SKM-1 treated with dmso at 0.1 percent for 144 hours (cell line): ENCODE results near the gene PLSCR2.
"Not testable (repeated sequence)": the region's sequence is repeated elsewhere in the genome, so short reads cannot be mapped to it uniquely, and the experiment has no call there.

Source experiments
- DNase-seq: peaks from one replicate; lab custom pipeline; 2025; ENCODE audit not compliant: unreplicated experiment; lab: John Stamatoyannopoulos, UW

Gene PLSCR2

DNA sequence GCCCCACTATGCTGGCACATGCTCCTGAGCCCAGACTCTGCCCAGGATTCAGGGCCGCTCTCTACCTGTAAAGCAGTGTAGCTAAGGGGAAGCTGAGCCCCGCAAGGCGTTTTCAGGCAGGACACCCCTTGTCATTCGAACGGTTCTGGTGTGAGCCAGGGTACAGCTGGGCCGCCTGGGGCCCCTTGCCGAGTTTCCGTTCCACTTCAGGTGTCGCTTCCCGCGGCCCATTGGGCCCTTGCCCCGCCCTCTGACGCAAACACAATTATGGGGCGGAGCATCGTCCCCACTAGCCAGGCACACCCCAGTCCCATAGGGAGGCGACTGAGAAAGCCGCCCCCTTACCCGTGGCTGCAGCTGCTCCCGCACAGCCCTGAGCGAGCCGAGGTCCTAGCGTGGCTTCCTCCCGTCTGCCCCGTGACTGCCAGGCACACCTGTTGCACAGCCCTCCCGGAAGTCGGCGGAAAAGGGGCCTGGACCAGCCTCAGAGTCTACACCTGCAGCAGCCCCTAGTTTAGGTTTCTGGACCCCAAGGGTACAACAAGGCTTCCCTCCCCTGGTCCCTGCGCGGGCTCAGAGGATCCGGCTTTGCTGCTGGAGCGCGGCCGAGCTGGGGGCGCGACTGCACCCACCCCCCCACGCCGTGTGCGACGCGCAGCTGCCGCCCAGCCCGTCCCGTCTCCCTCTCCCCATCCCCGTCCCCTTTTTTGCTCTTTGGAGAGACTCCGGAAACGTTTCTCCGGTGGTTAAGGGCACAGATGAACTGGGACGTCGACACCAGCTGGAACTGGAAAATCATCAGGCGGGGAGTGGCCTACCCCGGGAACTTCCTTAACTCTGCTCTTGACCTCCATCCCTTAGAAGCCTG, at the start of gene PLSCR2:
TSS of gene PLSCR2 (minus strand) at position 412 of the 868 bp plus-strand sequence. CDS start 9,657 bp downstream, outside the sequence.
- no peak for DNase-seq

DNA sequence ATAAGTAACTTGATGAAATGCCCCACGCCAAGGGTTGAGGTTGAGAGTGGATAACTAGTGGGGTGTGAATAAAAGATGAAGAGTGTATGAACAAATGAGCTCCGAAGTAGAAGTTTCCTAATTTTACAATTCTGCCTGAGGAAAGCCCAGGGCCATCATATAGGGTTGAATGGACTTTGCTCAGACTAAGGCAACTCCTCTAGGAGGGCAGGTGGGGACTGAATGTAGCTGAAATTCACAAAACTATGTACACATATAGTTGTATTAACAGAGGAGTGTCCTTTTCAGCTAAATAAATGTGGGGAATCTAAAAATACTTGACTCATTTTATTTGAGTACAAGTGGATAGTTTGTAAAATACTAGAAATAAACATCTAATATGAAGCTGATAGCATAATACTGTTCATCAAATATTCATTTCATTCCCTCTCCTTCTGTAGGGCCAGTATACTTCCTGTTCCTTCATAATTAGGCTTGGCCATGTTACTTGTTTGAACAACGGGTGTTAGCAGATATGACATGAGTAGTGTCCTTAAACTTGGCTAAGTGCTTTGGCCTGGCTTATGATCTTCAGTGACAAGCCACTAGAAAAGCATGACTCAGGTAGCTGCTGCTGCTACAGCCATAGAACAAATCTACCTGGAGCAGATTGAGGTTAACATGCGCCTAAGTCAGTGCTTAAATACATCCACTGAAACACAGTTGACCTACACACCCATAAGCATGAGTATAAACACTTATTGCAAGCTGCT, 48.5 kb upstream of the PLSCR2 start:
- no peak for DNase-seq

DNA sequence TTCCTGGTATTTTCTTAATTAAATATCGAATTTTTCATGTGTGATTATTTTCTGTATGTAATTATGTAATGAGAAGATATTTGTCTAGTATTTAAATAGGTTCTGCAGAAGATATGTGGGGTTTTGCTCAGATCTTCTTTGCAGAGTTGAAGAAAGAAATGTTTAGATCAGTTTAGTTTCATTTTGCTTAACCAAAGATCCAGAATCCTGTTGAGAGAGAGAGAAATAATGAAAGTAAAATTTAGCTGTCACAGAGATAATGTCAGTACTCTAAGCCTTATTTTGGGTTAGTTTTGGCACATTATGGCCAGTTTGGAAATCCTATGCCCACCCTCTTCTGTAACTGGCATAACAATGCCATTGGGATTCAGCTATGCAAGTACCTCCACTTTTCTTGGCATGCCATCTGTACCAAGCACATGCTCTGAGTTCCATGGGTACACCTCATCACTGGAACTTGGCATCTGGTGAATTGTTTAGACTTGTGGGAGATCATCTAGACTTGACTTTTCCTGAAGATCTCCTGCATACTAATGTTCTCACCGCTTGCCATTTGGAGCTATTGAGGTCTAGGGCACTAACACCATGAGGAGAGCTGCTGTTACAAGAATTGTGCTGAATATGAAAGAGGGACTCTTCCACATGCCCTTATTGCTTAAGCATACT, 44.2 kb upstream of the PLSCR2 start:
- no peak for DNase-seq

GRCh38 chr3:146511402-146512134, 42.2 kb upstream of the PLSCR2 start:
- DNase-seq, result no peak

DNA sequence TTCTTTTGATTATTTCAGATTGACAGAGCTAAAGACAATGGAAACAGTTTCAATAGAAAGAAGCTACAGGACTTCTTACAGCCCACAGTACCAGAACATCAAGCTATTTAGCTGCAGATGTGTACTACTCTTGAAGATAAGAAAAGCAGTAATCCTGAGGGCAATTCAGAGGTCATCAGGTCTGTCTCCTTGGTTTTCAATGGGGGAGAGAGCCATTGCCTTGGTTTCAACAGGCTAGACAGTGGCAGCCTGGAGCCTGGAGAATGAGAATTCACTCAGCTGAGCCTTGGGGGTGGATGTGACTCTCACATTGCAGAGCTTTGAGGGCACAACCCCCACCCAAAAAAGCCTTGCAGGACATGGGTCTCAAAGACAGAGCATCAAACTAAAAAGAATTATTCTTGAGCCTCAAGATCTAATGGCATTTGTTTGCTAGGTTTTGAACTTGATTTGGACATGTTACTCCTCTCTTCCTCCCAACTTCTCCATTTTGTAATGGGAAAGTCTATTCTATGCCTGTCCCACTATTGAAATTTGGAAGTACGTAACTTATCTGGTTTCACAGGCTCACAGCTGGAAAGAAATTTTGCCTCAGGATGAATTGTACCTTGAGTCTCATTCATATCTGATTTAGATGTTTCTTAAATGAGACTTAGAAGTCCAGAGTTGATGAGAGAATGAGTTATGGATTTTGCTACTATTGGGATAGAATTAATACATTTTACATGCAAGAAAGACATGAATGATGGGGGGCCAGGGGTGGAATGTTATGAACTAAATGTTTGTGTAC, 38.2 kb upstream of the PLSCR2 start:
- no peak for DNase-seq

- DNase-seq, result no peak
These were observed 36.2 kb upstream of the PLSCR2 start for GRCh38 chr3:146505516-146505915.

- DNase-seq, result no peak
These were observed 35.3 kb upstream of the PLSCR2 start for GRCh38 chr3:146504498-146505197.

GRCh38 chr3:146503461-146504202, 34.3 kb upstream of the PLSCR2 start:
- no peak for DNase-seq

- DNase-seq, result no peak
These were observed 33.6 kb upstream of the PLSCR2 start for GRCh38 chr3:146502887-146503460.

- no peak for DNase-seq
These were observed 32.4 kb upstream of the PLSCR2 start for GRCh38 chr3:146501752-146502151.

DNA sequence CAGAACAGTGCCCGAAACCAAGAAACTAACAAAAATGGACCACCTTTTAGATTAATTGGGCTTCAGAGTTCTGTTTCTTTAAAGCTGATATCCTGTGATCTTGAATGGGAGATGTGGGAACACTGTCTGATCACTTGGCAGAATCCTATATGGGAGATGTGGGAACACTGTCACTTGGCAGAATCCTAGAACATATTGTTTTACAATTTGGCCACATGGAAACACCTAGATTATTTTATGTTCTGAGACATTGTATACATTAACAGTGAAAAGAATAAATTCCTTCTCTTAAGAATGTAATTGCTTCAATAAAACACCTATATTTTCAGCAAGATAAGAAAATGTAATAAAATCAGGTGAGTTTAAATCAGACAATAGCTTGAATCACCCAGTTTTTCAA, 30.3 kb upstream of the PLSCR2 start:
- DNase-seq, result no peak

DNA sequence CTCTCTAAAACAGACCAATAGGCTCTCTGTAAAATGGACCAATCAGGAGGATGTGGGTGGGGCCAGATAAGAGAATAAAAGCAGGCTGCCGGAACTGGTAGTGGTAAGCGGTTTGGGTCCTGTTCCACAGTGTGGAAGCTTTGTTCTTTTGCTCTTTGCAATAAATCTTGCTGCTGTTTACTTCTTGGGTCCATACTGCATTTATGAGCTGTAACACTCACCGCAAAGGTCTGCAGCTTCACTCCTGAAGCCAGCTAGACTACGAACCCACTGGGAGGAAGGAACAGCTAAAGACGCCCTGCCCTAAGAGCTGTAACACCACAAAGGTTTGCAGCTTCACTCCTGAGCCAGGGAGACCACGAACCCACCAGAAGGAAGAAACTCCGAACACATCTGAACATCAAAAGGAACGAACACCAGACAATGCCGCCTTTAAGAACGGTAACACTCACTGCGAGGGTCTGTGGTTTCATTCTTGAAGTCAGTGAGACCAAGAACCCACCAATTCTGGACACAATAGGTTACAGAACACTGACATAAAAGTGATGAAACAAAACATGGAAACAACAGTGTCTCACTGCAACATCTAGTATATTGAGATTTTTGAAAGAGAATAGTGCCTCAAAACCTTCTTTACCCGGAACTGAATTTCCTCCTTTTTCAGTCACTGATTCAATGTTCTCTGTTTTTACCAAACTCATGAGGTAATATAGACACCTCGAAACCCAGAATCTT, 28.8 kb upstream of the PLSCR2 start:
- no peak for DNase-seq

DNA sequence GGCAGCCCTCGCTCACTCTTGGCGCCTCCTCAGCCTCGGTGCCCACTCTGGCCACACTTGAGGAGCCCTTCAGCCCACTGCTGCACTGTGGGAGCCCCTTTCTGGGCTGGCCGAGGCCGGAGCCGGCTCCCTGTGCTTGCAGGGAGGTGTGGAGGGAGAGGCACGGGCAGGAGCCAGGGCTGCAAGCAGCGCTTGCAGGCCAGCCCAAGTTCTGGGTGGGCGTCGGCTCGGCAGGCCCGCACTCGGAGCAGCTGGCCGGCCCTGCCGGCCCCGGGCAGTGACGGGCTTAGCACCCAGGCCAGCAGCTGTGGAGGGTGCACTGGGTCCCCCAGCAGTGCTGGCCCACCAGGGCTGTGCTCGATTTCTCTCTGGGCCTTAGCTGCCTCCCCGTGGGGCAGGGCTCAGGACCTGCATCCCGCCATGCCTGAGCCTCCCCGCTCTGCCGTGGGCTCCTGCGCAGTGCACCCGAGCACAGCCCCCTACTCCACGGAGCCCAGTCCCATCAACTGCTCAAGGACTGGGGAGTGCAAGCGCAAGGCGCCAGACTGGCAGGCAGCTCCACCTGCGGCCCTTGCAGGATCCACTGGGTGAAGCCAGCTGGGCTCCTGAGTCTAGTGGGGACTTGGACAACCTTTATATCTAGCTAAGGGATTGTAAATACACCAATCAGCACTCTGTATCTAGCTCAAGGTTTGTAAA, 27.9 kb upstream of the PLSCR2 start:
- not testable (repeated sequence) for DNase-seq

GRCh38 chr3:146496726-146497125, 27.4 kb upstream of the PLSCR2 start:
- no peak for DNase-seq

DNA sequence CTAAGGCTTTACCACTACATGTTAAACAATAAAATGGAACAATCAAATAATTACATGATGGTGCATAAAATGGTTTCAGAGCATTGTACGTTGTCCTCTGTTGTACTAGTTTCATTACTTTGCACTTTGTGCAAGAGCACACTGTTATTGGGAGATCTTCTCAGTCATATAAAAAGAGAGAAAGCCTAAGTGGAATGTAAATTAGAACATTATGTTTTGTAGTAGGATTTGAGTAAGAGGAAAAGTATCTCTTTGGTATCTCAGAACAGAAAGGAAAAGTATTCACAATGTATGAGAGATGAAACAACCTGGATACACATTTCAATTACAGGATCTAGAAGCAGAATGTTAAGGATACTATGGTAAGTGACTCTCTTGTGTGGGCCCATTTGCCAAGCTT, 26.9 kb upstream of the PLSCR2 start:
- DNase-seq, result no peak

DNA sequence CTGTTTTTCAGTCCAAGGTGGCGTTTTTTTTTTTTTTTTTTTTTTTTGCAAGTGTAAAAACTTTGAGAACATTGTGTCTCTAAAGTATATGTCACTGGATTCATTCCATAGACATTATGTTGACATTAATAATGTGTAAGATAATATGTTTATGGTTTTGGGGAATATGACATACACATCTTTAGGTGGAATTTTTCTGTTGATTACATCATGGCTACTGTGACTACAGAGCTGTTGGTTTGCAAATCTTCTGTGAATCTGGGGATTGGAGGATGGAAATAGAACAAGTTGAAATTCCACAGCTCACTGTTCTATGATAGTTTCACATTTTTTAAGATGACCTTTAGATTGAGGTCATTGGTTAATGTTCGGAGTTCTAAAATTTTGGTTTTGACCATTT, 24.4 kb upstream of the PLSCR2 start:
- no peak for DNase-seq

DNA sequence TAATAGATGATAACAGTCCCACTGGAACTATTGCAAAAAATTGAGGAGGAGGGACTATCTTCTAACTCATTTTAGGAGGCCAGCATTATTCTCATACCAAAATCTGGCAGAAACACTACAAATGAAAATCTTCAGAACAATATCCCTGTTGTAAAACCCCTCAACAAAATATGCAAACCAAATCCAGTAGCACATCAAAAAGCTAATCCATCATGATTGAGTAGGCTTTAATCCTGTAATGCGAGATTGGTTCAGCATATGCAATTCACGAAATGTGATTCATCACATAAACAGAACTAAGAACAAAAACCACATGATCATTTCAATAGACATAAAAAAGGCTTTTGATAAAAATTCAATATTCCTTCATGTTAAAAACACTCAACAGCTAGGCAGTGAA, 23.9 kb upstream of the PLSCR2 start:
- no peak for DNase-seq
